Measurements from ENCODE around the gene NSG1. TPM values are rescaled to one million over a fixed set of nuclear protein-coding genes. Genes with fewer than 3 reads are reported as not detected.
"Not testable (repeated sequence)": the region's sequence is repeated elsewhere in the genome, so short reads cannot be mapped to it uniquely, and the experiment has no call there.

NSG1 gene
- polyA plus RNA-seq, 1 of the 3 experiments (the other 2 are of a cell fraction), result 11.4 TPM

DNA sequence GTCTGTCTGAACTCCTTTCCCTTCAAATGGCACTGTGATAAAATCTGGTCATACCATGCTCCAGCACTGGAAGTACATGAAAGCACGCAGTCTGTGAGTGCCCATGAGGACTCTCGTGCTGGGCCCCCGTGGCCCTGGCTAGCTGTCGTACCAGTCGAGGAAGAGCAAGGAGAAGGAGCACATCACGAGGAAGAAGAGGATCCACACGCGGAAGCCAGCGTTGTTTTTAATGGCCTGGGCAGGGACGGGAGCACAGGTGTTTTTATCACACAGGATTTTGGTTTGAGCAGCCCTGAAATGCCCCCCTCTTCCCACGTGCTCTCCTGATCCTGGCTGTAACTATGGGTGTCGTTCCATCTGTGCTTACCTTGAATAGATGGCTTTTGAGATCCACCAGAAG lies 33.0 kb downstream of the NSG1 start (continued):
- TF ChIP-seq, protein P1, sequence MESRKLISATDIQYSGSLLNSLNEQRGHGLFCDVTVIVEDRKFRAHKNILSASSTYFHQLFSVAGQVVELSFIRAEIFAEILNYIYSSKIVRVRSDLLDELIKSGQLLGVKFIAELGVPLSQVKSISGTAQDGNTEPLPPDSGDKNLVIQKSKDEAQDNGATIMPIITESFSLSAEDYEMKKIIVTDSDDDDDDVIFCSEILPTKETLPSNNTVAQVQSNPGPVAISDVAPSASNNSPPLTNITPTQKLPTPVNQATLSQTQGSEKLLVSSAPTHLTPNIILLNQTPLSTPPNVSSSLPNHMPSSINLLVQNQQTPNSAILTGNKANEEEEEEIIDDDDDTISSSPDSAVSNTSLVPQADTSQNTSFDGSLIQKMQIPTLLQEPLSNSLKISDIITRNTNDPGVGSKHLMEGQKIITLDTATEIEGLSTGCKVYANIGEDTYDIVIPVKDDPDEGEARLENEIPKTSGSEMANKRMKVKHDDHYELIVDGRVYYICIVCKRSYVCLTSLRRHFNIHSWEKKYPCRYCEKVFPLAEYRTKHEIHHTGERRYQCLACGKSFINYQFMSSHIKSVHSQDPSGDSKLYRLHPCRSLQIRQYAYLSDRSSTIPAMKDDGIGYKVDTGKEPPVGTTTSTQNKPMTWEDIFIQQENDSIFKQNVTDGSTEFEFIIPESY (IDR thresholded peaks at IDR 0.05; ENCODE audit: borderline replicate concordance, low read depth), result no peak

DNA sequence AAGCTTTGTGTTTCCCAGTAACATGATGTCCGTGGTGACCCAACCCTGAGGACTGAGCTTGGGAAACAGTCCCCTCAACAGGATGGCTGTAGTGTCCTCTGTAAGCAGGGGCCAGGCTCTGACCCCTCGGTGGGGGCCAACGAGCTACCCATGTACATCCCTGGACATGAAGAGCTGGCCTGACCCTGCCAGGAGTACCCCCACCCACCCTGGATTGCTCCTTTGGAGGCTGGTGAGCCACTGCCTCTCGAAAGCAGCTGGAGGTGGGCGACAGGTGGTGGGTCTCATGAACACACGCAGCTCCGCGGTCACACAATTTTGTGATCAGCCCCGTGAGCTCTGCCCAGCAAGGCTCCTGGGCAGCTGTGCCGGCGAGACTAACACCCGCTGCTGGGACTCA lies 33.5 kb downstream of the NSG1 start:
- H3K9ac ChIP-seq, result no peak overlapping the region
- no peaks in the 10 kb centered on the region for H3K9me2 ChIP-seq
- peaks cover 4 to 50% of the 10 kb centered on the region in 2 experiments for H3K36me3 ChIP-seq (replicated peaks in 1 of 2; ENCODE audit: control insufficient read depth in 1 of 2, insufficient read depth in 2 of 2, low read length in 1 of 2)
- H3K4me2 ChIP-seq, result no peak overlapping the region
- no peaks in the 10 kb centered on the region; a peak in 1 of 4 replicates for H3K4me1 ChIP-seq (ENCODE audit: control insufficient read depth in 1 of 2, insufficient read depth in 2 of 2, low read depth in 1 of 2, low read length in 1 of 2)
- POLR2A ChIA-PET, result no interaction called here
- H3K79me2 ChIP-seq (ENCODE audit: insufficient read depth), result no peaks in the 10 kb centered on the region
- TF ChIP-seq SMC3 (IDR thresholded peaks at IDR 0.05; ENCODE audit: low read depth, low read length) (no peak), EZH2phosphoT487 (IDR thresholded peaks at IDR 0.05; ENCODE audit: borderline replicate concordance, low read depth) (no peak)
- CTCF ChIA-PET, result interaction anchor here (0.9 to 3.6 kb wide), 5 partner anchors 11 to 172 kb away, joined by 3 to 20 read pairs (median 3); partner anchors contain the start of gene TMEM128
- H3K9me3 ChIP-seq, result no peaks in the 10 kb centered on the region
- H3K27me3 ChIP-seq (ENCODE audit: insufficient read depth), result no peaks in the 10 kb centered on the region
- WGBS (ENCODE audit: low lambda C conversion rate), result 100% methylated on average over 2 of the region's 12 CpGs
- no peaks in the 10 kb centered on the region for H3F3A ChIP-seq (replicated peaks; ENCODE audit: insufficient read depth)
- H2AFZ ChIP-seq (ENCODE audit: low read depth), result no peak overlapping the region
- H3K27ac ChIP-seq (ENCODE audit: low read depth in 2 of 2, low read length in 1 of 2), result no peak overlapping the region
- H3K4me3 ChIP-seq (ENCODE audit: low read depth in 2 of 2, low read length in 1 of 2), result no peak overlapping the region
- H4K20me1 ChIP-seq (ENCODE audit: insufficient read depth), result no peaks in the 10 kb centered on the region
- DNase-seq, result no peak

DNA sequence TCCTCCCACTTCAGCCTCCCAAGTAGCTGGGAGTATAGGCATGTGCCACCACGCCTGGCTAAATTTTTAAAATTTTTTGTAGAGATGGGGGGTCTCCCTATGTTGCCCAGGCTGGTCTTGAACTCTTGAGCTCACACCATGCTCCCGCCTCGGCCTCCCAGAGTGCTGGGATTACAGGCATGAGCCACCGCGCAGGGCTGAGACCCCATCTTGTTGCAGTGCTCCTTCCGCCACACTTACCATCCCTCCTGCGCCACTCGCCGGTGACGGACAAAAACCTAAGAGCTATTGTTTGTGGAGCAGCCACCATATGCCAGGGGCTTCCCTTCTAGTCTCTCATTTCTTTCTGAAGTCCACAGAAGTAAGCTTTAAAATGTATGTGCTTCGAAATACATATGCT lies 34.5 kb downstream of the NSG1 start:
- WGBS (ENCODE audit: low lambda C conversion rate), result 96% methylated on average over 11 of the region's 11 CpGs

DNA sequence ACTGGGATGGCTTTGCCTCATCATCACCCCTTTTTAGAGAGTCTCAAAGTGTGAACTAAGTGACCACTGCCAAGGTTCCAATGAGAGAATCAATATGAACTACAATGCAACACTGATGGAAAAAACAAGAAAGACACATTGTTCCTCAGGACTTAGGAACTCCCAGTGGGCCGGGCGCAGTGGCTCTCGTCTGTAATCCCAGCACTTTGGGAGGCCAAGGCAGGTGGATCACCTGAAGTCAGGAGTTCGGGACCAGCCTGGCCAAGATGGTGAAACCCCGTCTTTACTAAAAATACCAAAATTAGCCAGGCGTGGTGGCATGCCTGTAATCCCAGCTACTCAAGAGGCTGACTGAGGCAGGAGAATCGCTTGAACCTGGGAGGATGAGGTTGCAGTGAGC lies 35.2 kb downstream of the NSG1 start:
- H3K9ac ChIP-seq; H3K27ac ChIP-seq (ENCODE audit: low read depth in 2 of 2, low read length in 1 of 2); H3K4me2 ChIP-seq; H2AFZ ChIP-seq (ENCODE audit: low read depth); H3K9me2 ChIP-seq; H3K79me2 ChIP-seq (ENCODE audit: insufficient read depth); H3K9me3 ChIP-seq; H3K27me3 ChIP-seq (ENCODE audit: insufficient read depth); POLR2A ChIA-PET; H4K20me1 ChIP-seq (ENCODE audit: insufficient read depth); H3F3A ChIP-seq (replicated peaks; ENCODE audit: insufficient read depth); DNase-seq; H3K4me3 ChIP-seq (ENCODE audit: low read depth in 2 of 2, low read length in 1 of 2); H3K4me1 ChIP-seq (ENCODE audit: control insufficient read depth in 1 of 2, insufficient read depth in 2 of 2, low read depth in 1 of 2, low read length in 1 of 2): not testable (repeated sequence)
- H3K36me3 ChIP-seq (replicated peaks in 1 of 2; ENCODE audit: control insufficient read depth in 1 of 2, insufficient read depth in 2 of 2, low read length in 1 of 2), result peaks cover 4 to 50% of the 10 kb centered on the region in 2 experiments
- over 99% methylated on average over 7 of the region's 7 CpGs for WGBS (ENCODE audit: low lambda C conversion rate)
- CTCF ChIA-PET, result interaction anchor here (1.1 to 3.6 kb wide), 2 partner anchors 9 to 37 kb away, joined by 3 to 20 read pairs; no protein-coding TSS in a partner anchor

More for the DNA sequence above, 34.5 kb downstream of the NSG1 start:
- H3K9me2 ChIP-seq, result no peaks in the 10 kb centered on the region
- no peaks in the 10 kb centered on the region for H3F3A ChIP-seq (replicated peaks; ENCODE audit: insufficient read depth)
- H3K4me2 ChIP-seq, result no peak overlapping the region
- no peak for DNase-seq
- H3K27ac ChIP-seq (ENCODE audit: low read depth in 2 of 2, low read length in 1 of 2), result no peak overlapping the region
- no peaks in the 10 kb centered on the region for H4K20me1 ChIP-seq (ENCODE audit: insufficient read depth)
- no peak overlapping the region for H2AFZ ChIP-seq (ENCODE audit: low read depth)
- no peaks in the 10 kb centered on the region; a peak in 1 of 4 replicates for H3K4me1 ChIP-seq (ENCODE audit: control insufficient read depth in 1 of 2, insufficient read depth in 2 of 2, low read depth in 1 of 2, low read length in 1 of 2)
- H3K9ac ChIP-seq, result no peak overlapping the region
- CTCF ChIA-PET, result interaction anchor here (0.9 to 3.6 kb wide), 4 partner anchors 10 to 36 kb away, joined by 3 to 20 read pairs (median 3); no protein-coding TSS in a partner anchor
- H3K9me3 ChIP-seq, result no peaks in the 10 kb centered on the region
- H3K27me3 ChIP-seq (ENCODE audit: insufficient read depth), result no peaks in the 10 kb centered on the region
- peaks cover 4 to 50% of the 10 kb centered on the region in 2 experiments for H3K36me3 ChIP-seq (replicated peaks in 1 of 2; ENCODE audit: control insufficient read depth in 1 of 2, insufficient read depth in 2 of 2, low read length in 1 of 2)
- TF ChIP-seq FOXM1 (IDR thresholded peaks at IDR 0.05; ENCODE audit: low read depth) (no peak), MXI1 (IDR thresholded peaks at IDR 0.05; ENCODE audit: low read depth, low read length) (no peak), MEF2A (IDR thresholded peaks at IDR 0.05; ENCODE audit: borderline replicate concordance, low read depth) (no peak), GATA2 (CRISPR knock-in tag; IDR thresholded peaks at IDR 0.05) (no peak), RFX5 (IDR thresholded peaks at IDR 0.05; ENCODE audit: low read length) (no peak), NFIC (IDR thresholded peaks at IDR 0.05; ENCODE audit: borderline replicate concordance) (no peak), RCOR1 (IDR thresholded peaks at IDR 0.05; ENCODE audit: low read length) (no peak), SMC3 (IDR thresholded peaks at IDR 0.05; ENCODE audit: low read depth, low read length) (no peak), TAF1 (IDR thresholded peaks at IDR 0.05; ENCODE audit: borderline replicate concordance, low read depth, low read length) (no peak)
- TF ChIP-seq, protein P2, sequence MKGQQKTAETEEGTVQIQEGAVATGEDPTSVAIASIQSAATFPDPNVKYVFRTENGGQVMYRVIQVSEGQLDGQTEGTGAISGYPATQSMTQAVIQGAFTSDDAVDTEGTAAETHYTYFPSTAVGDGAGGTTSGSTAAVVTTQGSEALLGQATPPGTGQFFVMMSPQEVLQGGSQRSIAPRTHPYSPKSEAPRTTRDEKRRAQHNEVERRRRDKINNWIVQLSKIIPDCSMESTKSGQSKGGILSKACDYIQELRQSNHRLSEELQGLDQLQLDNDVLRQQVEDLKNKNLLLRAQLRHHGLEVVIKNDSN (IDR thresholded peaks at IDR 0.05; ENCODE audit: borderline replicate concordance, low read depth), result no peak
- POLR2A ChIA-PET, result interaction anchor here (0.6 kb wide), 1 partner anchor 807 kb away, joined by 3 read pairs; no protein-coding TSS in a partner anchor
- H3K4me3 ChIP-seq (ENCODE audit: low read depth in 2 of 2, low read length in 1 of 2), result no peak overlapping the region
- H3K79me2 ChIP-seq (ENCODE audit: insufficient read depth), result no peaks in the 10 kb centered on the region
